ENCODE results near the gene CCDC12. TPM values are rescaled to one million over a fixed set of nuclear protein-coding genes. Genes with fewer than 3 reads are reported as not detected.
A peak's percentile ranks its signal among the peaks of the same experiment; 100 is the strongest.

Gene CCDC12
- total and polyA plus RNA-seq, 2 of the 13 experiments (the other 11 are each of a cell fraction or from before 2014, with no cell fraction given), result 30.1 to 49.5 TPM

- TF ChIP-seq HNF1A (IDR thresholded peaks at IDR 0.05; ENCODE audit: low read depth), result peak; percentile 87
- peak; percentile 97 for TF ChIP-seq HNF1A (CRISPR knock-in tag; IDR thresholded peaks at IDR 0.05; ENCODE audit: borderline replicate concordance)
- TF ChIP-seq EED (CRISPR knock-in tag; IDR thresholded peaks at IDR 0.05), result no peak
- no peak for TF ChIP-seq AGO1 (IDR thresholded peaks at IDR 0.05; ENCODE audit: low read depth, low read length, poor library complexity, severe bottlenecking)
- TF ChIP-seq ISX (CRISPR knock-in tag; conservative IDR thresholded peaks at IDR 0.05), result no peak
- peak; percentile 27; the same call in 1 of the 2 replicates for TF ChIP-seq KLF11 (CRISPR knock-in tag; IDR thresholded peaks at IDR 0.05)
- peak; percentile 57 for TF ChIP-seq ZNF687 (CRISPR knock-in tag; IDR thresholded peaks at IDR 0.05)
- peak in 1 of 2 experiments; percentile 53; a peak in 1 of 4 replicates for TF ChIP-seq REST (IDR thresholded peaks at IDR 0.05; ENCODE audit: borderline replicate concordance in 1 of 2, low read depth in 1 of 2, low read length in 2 of 2)
- TF ChIP-seq ZMAT3 (CRISPR knock-in tag; conservative IDR thresholded peaks at IDR 0.05), result no peak
- TF ChIP-seq NCOA1 (CRISPR knock-in tag; IDR thresholded peaks at IDR 0.05), result no peak
- TF ChIP-seq SMAD3 (CRISPR knock-in tag; IDR thresholded peaks at IDR 0.05), result no peak; the same call in 1 of the 2 replicates
- TF ChIP-seq NR0B2 (CRISPR knock-in tag; IDR thresholded peaks at IDR 0.05), result no peak
- peak; percentile 84 for TF ChIP-seq FOXP4 (CRISPR knock-in tag; IDR thresholded peaks at IDR 0.05)
- no peak for TF ChIP-seq SRSF1 (optimal IDR thresholded peaks at IDR 0.05; ENCODE audit: low read depth, low read length)
These were observed 6.0 kb downstream of the CCDC12 start (continued) for GRCh38 chr3:46970391-46971091.
